PC-3 (cell line): ENCODE measurements around the gene RNU5D-1.

ENCODE experiments used
- EZH2phosphoT487 ChIP-seq: fragments of 300-600 bp; sonication (generic); IDR thresholded peaks from 2 replicates; pipeline ENCODE4 v1.6.1; 2018; ENCODE audit warnings: mild to moderate bottlenecking, antibody characterized with exemption, low read length, borderline replicate concordance
- TF ChIP-seq, protein P1 (sequence below): fragments of 300-600 bp; sonication (generic); conservative IDR thresholded peaks from 2 replicates; pipeline ENCODE4 v1.5.1; 2017; ENCODE audit warnings: antibody characterized with exemption, low read depth, mild to moderate bottlenecking, low read length

DNA sequence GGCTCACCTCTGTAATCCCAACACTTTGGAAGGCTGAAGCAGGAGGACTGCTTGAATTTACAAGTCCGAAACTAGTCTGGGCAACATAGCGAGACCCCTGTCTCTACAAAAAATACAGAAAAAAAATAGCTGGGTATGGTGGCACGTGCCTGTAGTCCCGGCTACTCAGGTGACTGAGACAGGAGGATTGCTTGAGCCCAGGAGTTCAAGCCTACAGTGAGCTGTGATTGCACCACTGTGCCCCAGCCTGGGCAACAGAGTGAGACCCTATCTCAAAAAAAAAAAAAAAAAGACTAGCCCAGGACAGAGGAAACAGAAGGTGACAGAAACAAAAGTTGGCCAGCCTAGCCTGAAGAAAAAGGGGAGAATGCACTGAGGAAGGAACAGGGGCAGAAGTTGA lies 35.3 kb downstream of the RNU5D-1 start:
- TF ChIP-seq, protein P1, sequence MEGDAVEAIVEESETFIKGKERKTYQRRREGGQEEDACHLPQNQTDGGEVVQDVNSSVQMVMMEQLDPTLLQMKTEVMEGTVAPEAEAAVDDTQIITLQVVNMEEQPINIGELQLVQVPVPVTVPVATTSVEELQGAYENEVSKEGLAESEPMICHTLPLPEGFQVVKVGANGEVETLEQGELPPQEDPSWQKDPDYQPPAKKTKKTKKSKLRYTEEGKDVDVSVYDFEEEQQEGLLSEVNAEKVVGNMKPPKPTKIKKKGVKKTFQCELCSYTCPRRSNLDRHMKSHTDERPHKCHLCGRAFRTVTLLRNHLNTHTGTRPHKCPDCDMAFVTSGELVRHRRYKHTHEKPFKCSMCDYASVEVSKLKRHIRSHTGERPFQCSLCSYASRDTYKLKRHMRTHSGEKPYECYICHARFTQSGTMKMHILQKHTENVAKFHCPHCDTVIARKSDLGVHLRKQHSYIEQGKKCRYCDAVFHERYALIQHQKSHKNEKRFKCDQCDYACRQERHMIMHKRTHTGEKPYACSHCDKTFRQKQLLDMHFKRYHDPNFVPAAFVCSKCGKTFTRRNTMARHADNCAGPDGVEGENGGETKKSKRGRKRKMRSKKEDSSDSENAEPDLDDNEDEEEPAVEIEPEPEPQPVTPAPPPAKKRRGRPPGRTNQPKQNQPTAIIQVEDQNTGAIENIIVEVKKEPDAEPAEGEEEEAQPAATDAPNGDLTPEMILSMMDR = no peak
- no peak for TF ChIP-seq EZH2phosphoT487
